Thoracic aorta (tissue), 2 donors: ENCODE measurements around the gene KRT83. TPM values are rescaled to one million over a fixed set of nuclear protein-coding genes. Genes with fewer than 3 reads are reported as not detected.

Experiments
- ATAC-seq: fragments of 150-250 bp; one replicate; pipeline ENCODE4 v1.8.0; 2017; ENCODE audit warnings: low read depth; ENCODE audit not compliant: insufficient number of reproducible peaks, low FRiP score
- DNase-seq: peaks from one replicate; pipeline ENCODE4 v3.0.0-alpha.2; 2020; ENCODE audit warnings: low spot score
- H3K27ac ChIP-seq, 2 donors: fragments of 200-600 bp; sonication (generic); 1 replicate in 1 of 2; 2 replicates in 1 of 2; pipeline ENCODE4 v1.5.1; 2016; ENCODE audit warnings: mild to moderate bottlenecking in 2 of 2, moderate library complexity in 2 of 2
- H3K27me3 ChIP-seq: fragments of 200-600 bp; sonication (generic); replicated peaks from 2 replicates; pipeline ENCODE4 v1.6.0; 2016; ENCODE audit warnings: mild to moderate bottlenecking; ENCODE audit not compliant: insufficient read depth
- H3K36me3 ChIP-seq: fragments of 200-600 bp; sonication (generic); one replicate; pipeline ENCODE4 v1.5.1; 2016
- H3K4me1 ChIP-seq, 2 donors: fragments of 200-600 bp; sonication (generic); 1 replicate in 1 of 2; 2 replicates in 1 of 2; pipeline versions ENCODE4 v1.5.1 to v1.6.0; 2016; ENCODE audit warnings: low read depth in 2 of 2, mild to moderate bottlenecking in 1 of 2; ENCODE audit not compliant: control insufficient read depth in 1 of 2
- H3K4me3 ChIP-seq: fragments of 200-600 bp; sonication (generic); 2 replicates; pipeline ENCODE4 v1.5.1; 2016; ENCODE audit warnings: mild to moderate bottlenecking
- H3K9me3 ChIP-seq: fragments of 200-600 bp; sonication (generic); 2 replicates; pipeline ENCODE4 v1.5.1; 2016
- total RNA-seq, 2 donors: library from RNA; depleted of rRNA; stranded (reverse); fragments of >200 nt; gene quantifications; one replicate each; pipeline versions ENCODE4 v1.1.0 to v1.2.3, GENCODE V29; 2016
- TF ChIP-seq, protein P1 (sequence below): fragments of 200-600 bp; sonication (generic); IDR thresholded peaks from one replicate; pipeline ENCODE4 v1.5.1; 2019; ENCODE audit warnings: antibody characterized with exemption

Gene KRT83
- total RNA-seq, 2 donors from 2014 or later = not detected

- ATAC-seq (no peak), DNase-seq (no peak)
- H3K9me3 ChIP-seq = peaks cover 10% of the 10 kb centered on the region
- H3K4me1 ChIP-seq = peaks cover 0 to 6% of the 10 kb centered on the region in 2 donors
- TF ChIP-seq, protein P1, sequence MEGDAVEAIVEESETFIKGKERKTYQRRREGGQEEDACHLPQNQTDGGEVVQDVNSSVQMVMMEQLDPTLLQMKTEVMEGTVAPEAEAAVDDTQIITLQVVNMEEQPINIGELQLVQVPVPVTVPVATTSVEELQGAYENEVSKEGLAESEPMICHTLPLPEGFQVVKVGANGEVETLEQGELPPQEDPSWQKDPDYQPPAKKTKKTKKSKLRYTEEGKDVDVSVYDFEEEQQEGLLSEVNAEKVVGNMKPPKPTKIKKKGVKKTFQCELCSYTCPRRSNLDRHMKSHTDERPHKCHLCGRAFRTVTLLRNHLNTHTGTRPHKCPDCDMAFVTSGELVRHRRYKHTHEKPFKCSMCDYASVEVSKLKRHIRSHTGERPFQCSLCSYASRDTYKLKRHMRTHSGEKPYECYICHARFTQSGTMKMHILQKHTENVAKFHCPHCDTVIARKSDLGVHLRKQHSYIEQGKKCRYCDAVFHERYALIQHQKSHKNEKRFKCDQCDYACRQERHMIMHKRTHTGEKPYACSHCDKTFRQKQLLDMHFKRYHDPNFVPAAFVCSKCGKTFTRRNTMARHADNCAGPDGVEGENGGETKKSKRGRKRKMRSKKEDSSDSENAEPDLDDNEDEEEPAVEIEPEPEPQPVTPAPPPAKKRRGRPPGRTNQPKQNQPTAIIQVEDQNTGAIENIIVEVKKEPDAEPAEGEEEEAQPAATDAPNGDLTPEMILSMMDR = no peak
- H3K27ac ChIP-seq = no peak overlapping the region
- H3K27me3 ChIP-seq = no peaks in the 10 kb centered on the region
- H3K4me3 ChIP-seq = no peak overlapping the region
- no peaks in the 10 kb centered on the region for H3K36me3 ChIP-seq
Observed at GRCh38 chr12:52331833-52332232, 10.6 kb upstream of the KRT83 start.

- Histone ChIP-seq H3K9me3 (peaks cover 4% of the 10 kb centered on the region), H3K4me3 (no peak overlapping the region), H3K36me3 (no peaks in the 10 kb centered on the region), H3K4me1 (peaks cover 3 to 12% of the 10 kb centered on the region in 2 donors), H3K27ac (no peak overlapping the region), H3K27me3 (no peaks in the 10 kb centered on the region)
- no peak for ATAC-seq
- DNase-seq = no peak
- TF ChIP-seq, protein P1 = no peak
Observed at GRCh38 chr12:52331039-52331438, 9.8 kb upstream of the KRT83 start.

DNA sequence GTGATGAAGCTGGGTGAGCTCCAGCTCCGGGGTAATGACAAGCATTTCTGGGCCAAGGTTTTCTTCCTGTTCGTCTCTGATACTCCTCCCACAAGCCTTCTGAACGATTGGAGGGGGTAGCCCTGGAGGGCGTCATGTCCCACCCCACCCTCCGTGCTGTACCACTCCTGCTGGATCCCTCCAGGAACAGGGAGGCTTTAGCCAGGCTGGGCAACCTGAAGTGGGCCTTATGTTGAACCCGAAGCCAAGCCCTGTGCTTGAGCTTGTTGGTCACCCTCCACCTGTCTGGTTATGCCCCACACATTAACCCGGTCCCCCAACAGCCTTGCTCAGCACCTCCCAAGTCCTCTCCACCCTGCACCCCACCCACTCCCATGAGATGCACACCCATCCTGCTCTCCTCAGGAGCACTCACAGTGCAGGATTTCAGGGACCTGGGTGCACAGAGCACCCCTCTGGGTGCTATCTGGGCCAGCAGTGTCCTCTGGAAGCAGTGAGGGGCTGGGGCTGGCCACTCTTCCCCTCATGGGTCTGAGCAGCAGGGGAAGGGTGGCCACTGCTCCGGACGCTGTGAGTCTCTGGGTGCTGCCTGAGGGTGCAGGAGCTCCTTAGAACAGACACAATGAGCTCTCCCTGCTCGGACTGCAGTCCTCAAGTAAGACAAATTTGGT is 6.8 kb upstream of the KRT83 start:
- TF ChIP-seq, protein P1 = no peak
- ATAC-seq (no peak), DNase-seq (no peak)
- Histone ChIP-seq H3K36me3 (no peaks in the 10 kb centered on the region), H3K27ac (no peak overlapping the region), H3K27me3 (no peaks in the 10 kb centered on the region), H3K9me3 (no peaks in the 10 kb centered on the region), H3K4me3 (no peak overlapping the region), H3K4me1 (peaks cover 6 to 14% of the 10 kb centered on the region in 2 donors)

DNA sequence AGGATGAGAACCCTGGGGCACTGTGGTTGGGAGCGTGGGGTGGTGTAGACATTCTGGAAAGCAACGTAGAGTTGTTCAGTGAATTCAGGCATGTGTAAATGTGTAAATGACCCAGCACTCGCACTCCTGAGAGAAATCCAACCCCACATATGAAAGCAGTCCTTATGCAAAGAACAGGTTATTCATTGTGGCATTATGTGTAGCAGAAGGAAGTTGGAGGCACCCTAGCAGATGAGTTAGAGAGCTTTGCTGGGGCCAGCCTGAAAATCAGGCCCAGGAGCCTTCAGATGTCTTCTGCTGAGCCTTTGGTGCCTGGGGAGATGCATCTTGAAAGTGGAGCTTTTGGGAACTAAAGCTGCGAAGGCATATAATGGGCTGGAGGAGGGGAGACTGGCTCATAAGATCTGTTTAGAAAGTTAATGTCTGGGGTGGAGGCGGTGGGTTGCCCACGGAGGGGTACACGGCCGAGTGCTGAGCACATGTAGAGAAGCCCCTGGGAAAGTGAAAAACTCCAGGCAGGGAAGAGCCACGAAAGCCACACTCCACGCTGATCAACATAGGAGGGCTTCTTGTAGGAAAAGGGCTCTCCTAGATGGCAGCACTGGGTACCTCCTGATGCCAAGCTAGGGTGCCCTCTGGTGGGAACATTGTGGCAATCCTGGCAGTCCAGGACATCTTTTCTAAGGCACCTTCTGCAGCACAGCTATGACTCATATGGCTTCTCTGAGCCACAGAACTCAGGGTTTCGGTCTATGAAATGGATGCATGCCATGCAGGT is 6.0 kb upstream of the KRT83 start:
- TF ChIP-seq, protein P1 = peak; percentile 80
- no peaks in the 10 kb centered on the region for H3K36me3 ChIP-seq
- H3K9me3 ChIP-seq = no peaks in the 10 kb centered on the region
- H3K4me3 ChIP-seq = no peak overlapping the region
- H3K4me1 ChIP-seq = peaks cover 6 to 14% of the 10 kb centered on the region in 2 donors
- peak; percentile 93 for ATAC-seq
- peak overlapping the region in 1 of 2 donors; percentile 42 for H3K27ac ChIP-seq
- peak; percentile 64 for DNase-seq
- no peaks in the 10 kb centered on the region for H3K27me3 ChIP-seq

DNA sequence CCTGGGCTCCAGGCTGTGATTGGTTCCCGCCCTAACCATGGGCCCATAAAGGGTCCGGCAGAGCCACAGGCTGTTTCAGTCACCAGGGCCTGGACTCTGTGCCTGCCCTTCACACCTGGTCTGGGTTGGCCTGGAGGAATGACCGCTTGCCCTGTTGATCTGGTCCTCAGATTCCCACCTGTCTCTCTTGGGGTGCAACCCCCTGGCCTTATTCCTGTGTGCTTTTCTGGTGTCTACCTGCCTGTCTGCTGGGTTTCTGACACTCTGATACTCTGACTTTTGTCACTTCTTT is 2.9 kb upstream of the KRT83 start:
- H3K27ac ChIP-seq = no peak overlapping the region
- no peak overlapping the region for H3K4me3 ChIP-seq
- H3K9me3 ChIP-seq = no peaks in the 10 kb centered on the region
- H3K36me3 ChIP-seq = no peaks in the 10 kb centered on the region
- no peak for ATAC-seq
- peaks cover 6 to 14% of the 10 kb centered on the region in 2 donors for H3K4me1 ChIP-seq
- no peak for DNase-seq
- H3K27me3 ChIP-seq = no peaks in the 10 kb centered on the region
- TF ChIP-seq, protein P1 = no peak
